ENCODE measurements around the gene IPP. TPM values are rescaled to one million over a fixed set of nuclear protein-coding genes. Genes with fewer than 3 reads are reported as not detected.

Gene IPP
- polyA plus RNA-seq, 1 of the 3 experiments (the other 2 are of a cell fraction): 3.2 TPM

DNA sequence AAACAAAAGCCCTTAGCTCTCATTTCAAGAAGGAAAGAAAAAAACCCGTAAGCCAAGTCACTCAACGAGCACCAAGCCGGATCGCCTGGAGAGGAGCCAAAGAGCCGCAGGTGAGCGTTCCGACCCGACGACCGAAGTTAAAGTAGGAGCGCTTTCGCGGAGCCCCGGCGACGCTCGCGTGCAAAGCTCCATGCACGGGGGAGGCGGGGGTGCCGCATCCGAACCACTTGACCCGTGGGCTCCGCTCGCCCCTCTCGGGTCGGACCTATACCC lies 64.5 kb downstream of the IPP start:
- H3K27me3 ChIP-seq (ENCODE audit: insufficient read depth): no peaks in the 10 kb centered on the region
- CTCF ChIA-PET: interaction anchor here (1.0 to 1.3 kb wide), 2 partner anchors 14 to 157 kb away, joined by 3 to 4 read pairs; no protein-coding TSS in a partner anchor
- no peaks in the 10 kb centered on the region for H3K9me2 ChIP-seq
- H3K4me1 ChIP-seq (ENCODE audit: control insufficient read depth in 1 of 2, insufficient read depth in 2 of 2, low read depth in 1 of 2, low read length in 1 of 2): peaks cover 14 to 20% of the 10 kb centered on the region in 2 experiments; a peak in 3 of 4 replicates
- H3K36me3 ChIP-seq (replicated peaks in 1 of 2; ENCODE audit: control insufficient read depth in 1 of 2, insufficient read depth in 2 of 2, low read length in 1 of 2): peaks cover 1 to 7% of the 10 kb centered on the region in 2 experiments
- peaks cover 82% of the 10 kb centered on the region for H3K79me2 ChIP-seq (ENCODE audit: insufficient read depth)
- peak overlapping the region; percentile 92 for H3K9ac ChIP-seq
- H3K4me3 ChIP-seq (ENCODE audit: low read depth in 2 of 2, low read length in 1 of 2): peak overlapping the region; percentile 92 to 95
- POLR2A ChIA-PET: interaction anchor here (0.6 to 2.4 kb wide), 6 partner anchors 14 to 193 kb away, joined by 4 to 20 read pairs (median 4); partner anchors contain the start of genes AKR1A1 and NASP
- no peak for TF ChIP-seq RCOR1 (IDR thresholded peaks at IDR 0.05; ENCODE audit: low read length)
- no peak for TF ChIP-seq EZH2phosphoT487 (IDR thresholded peaks at IDR 0.05; ENCODE audit: borderline replicate concordance, low read depth)
- no peak for TF ChIP-seq FOSL2 (IDR thresholded peaks at IDR 0.05; ENCODE audit: borderline replicate concordance, low read depth)
- TF ChIP-seq TAF1 (IDR thresholded peaks at IDR 0.05; ENCODE audit: borderline replicate concordance, low read depth, low read length): no peak
- no peak for TF ChIP-seq FOXJ3 (CRISPR knock-in tag; IDR thresholded peaks at IDR 0.05)
- TF ChIP-seq YY1 (IDR thresholded peaks at IDR 0.05; ENCODE audit: low read depth): no peak
- no peak for TF ChIP-seq ZBTB33 (IDR thresholded peaks at IDR 0.05; ENCODE audit: borderline replicate concordance, low read depth)
- TF ChIP-seq PBX3 (IDR thresholded peaks at IDR 0.05): no peak
- no peak for TF ChIP-seq POLR2AphosphoS5 (IDR thresholded peaks at IDR 0.05; ENCODE audit: low read depth, low read length)
- peaks cover 37% of the 10 kb centered on the region for H4K20me1 ChIP-seq (ENCODE audit: insufficient read depth)
- H2AFZ ChIP-seq (ENCODE audit: low read depth): peak overlapping the region; percentile 79
- no peaks in the 10 kb centered on the region for H3K9me3 ChIP-seq
- no peak for DNase-seq
- peaks cover 11% of the 10 kb centered on the region for H3F3A ChIP-seq (replicated peaks; ENCODE audit: insufficient read depth)
- WGBS (ENCODE audit: low lambda C conversion rate): 3% methylated on average over 8 of the region's 27 CpGs
- H3K27ac ChIP-seq (ENCODE audit: low read depth in 2 of 2, low read length in 1 of 2): peak overlapping the region; percentile 89 to 93
- peak overlapping the region; percentile 85 for H3K4me2 ChIP-seq

DNA sequence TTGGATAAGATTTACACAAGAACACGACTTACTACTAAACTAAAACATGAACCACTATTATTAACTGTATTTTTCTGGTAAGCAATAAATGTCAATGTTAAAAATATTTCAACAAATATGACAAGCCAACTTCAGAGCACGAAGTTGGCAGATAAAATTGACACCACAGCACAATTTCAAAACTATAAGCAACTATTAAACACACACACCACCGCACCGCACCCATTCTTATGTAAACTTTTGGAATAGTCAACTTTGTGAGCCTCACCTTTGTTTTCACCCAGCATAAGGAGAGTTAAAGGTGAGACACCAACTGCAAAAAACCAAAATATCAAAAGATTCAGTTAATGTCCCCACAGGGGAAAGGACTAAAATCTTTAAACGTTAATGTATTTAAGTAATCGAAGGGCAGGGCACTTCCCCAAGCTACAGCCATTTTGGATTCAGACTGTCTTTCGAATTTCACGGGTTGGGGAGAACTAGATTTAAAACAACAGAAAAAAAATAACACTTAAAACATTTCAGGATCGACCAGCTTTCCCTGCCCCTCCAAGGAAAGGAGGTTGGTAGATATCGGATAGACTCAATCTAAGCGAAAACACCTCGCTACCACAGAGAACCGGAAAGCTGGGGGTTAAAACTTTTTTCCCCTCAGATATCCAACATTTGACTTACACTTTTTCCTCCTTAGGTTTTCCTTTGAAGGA lies 65.0 kb downstream of the IPP start:
- Histone ChIP-seq H3K79me2 (ENCODE audit: insufficient read depth) (peaks cover 82% of the 10 kb centered on the region), H3K4me1 (ENCODE audit: control insufficient read depth in 1 of 2, insufficient read depth in 2 of 2, low read depth in 1 of 2, low read length in 1 of 2) (peaks cover 14 to 20% of the 10 kb centered on the region in 2 experiments; a peak in 3 of 4 replicates), H3K9ac (peak overlapping the region; percentile 92), H3K9me3 (no peaks in the 10 kb centered on the region), H3F3A (replicated peaks; ENCODE audit: insufficient read depth) (peaks cover 11% of the 10 kb centered on the region), H4K20me1 (ENCODE audit: insufficient read depth) (peaks cover 42% of the 10 kb centered on the region), H3K27ac (ENCODE audit: low read depth in 2 of 2, low read length in 1 of 2) (peak overlapping the region; percentile 89 to 93; a peak in 3 of 4 replicates), H2AFZ (ENCODE audit: low read depth) (peak overlapping the region; percentile 79; the same call in 1 of the 2 replicates), H3K27me3 (ENCODE audit: insufficient read depth) (no peaks in the 10 kb centered on the region), H3K36me3 (replicated peaks in 1 of 2; ENCODE audit: control insufficient read depth in 1 of 2, insufficient read depth in 2 of 2, low read length in 1 of 2) (peaks cover 0 to 5% of the 10 kb centered on the region in 2 experiments), H3K4me3 (ENCODE audit: low read depth in 2 of 2, low read length in 1 of 2) (peak overlapping the region; percentile 92 to 95), H3K4me2 (peak overlapping the region; percentile 85), H3K9me2 (no peaks in the 10 kb centered on the region)
- ChIA-PET CTCF (interaction anchor here (1.0 to 1.3 kb wide), 2 partner anchors 13 to 158 kb away, joined by 3 to 4 read pairs; no protein-coding TSS in a partner anchor), POLR2A (interaction anchor here (0.6 to 2.4 kb wide), 5 partner anchors 14 to 193 kb away, joined by 4 to 20 read pairs (median 4); partner anchors contain the start of genes AKR1A1 and NASP)
- TF ChIP-seq YY1 (IDR thresholded peaks at IDR 0.05; ENCODE audit: low read depth) (peak; percentile 77; the same call in 1 of the 2 replicates), RFX5 (IDR thresholded peaks at IDR 0.05; ENCODE audit: low read length) (no peak)
- WGBS (ENCODE audit: low lambda C conversion rate): 4% methylated on average over 13 of the region's 13 CpGs
- DNase-seq: no peak
